ENCODE measurements around the gene SLC35F5.

DNA sequence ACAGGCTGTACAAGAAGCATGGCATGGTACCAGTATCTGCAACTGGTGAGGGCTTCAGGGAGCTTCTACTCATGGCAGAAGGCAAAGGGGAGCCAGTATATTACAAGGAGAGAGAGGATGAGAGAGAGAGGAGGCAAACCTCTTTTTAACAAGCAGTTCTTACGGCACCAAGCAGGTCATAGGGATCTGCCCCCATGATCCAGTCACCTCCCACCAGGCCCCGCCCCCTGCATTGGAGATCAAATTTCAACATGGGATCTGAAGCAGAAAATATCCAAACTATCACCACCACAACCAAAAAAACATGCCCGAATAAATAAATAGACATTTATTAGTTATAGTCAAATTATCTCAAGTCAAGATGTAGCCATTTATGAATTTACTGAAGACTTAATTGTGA lies 14.5 kb upstream of the SLC35F5 start:
- TF ChIP-seq, protein P1, sequence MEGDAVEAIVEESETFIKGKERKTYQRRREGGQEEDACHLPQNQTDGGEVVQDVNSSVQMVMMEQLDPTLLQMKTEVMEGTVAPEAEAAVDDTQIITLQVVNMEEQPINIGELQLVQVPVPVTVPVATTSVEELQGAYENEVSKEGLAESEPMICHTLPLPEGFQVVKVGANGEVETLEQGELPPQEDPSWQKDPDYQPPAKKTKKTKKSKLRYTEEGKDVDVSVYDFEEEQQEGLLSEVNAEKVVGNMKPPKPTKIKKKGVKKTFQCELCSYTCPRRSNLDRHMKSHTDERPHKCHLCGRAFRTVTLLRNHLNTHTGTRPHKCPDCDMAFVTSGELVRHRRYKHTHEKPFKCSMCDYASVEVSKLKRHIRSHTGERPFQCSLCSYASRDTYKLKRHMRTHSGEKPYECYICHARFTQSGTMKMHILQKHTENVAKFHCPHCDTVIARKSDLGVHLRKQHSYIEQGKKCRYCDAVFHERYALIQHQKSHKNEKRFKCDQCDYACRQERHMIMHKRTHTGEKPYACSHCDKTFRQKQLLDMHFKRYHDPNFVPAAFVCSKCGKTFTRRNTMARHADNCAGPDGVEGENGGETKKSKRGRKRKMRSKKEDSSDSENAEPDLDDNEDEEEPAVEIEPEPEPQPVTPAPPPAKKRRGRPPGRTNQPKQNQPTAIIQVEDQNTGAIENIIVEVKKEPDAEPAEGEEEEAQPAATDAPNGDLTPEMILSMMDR (IDR thresholded peaks at IDR 0.05; ENCODE audit: poor library complexity, severe bottlenecking) = no peak
- TF ChIP-seq RAD21 (conservative IDR thresholded peaks at IDR 0.05) (no peak), POLR2AphosphoS5 (IDR thresholded peaks at IDR 0.05) (no peak), EZH2 (IDR thresholded peaks at IDR 0.05; ENCODE audit: borderline replicate concordance, insufficient read depth, low read length, poor library complexity, severe bottlenecking) (no peak)

All from neural cell (in vitro differentiated cells).